ENCODE data around the gene ROBO1. TPM values are rescaled to one million over a fixed set of nuclear protein-coding genes. Genes with fewer than 3 reads are reported as not detected.

Gene ROBO1
- total RNA-seq, 2 donors from 2014 or later, result 3.0 to 6.7 TPM

DNA sequence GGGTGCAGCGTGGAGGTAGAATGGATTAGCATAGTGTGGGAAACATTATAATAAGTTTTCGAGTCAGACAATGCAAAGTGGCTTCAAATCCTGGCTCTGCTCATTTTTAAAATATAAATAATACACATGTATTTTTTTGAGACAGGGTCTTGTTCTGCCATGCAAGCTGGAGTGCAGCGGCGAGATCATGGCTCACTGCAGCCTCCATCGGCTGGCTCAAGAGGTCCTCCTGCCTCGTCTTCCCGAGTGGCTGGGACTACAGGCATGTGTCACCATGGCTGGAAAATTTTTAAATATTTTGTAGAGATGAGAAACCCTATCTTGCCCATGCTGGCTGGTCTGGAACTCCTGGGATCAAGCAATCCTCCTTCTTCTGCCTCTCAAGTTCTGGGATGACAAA is 194.9 kb downstream of the ROBO1 start:
- DNase-seq (no peak), ATAC-seq (replicated peaks in 1 of 2) (no peak)
- Mint-ChIP-seq H3K27ac (no peak overlapping the region), H3K4me1 (ENCODE audit: low read depth) (no peaks in the 10 kb centered on the region), H3K4me3 (no peak overlapping the region), H3K9me3 (peaks cover under 1 to 2% of the 10 kb centered on the region in 2 donors), H3K36me3 (ENCODE audit: insufficient read depth in 2 of 2) (no peaks in the 10 kb centered on the region), H3K27me3 (ENCODE audit: low read depth) (no peaks in the 10 kb centered on the region)

DNA sequence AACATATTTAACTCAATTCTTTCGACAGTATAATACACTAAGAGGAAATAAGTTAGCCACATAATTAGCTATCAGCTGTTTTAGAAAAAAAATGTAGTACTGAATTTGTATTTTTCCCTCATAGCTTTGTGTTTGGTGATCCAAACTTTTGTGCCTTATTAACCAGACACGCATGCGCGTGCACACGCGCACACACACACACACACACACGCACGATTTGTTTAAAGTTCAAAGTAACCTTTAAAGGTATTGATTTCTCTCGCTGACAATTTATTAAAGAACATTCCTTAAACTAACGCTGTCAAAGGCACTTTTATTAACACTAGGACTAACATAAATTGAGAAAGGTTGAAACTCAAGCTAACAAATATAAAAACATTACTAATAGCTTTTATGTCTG is 198.9 kb downstream of the ROBO1 start:
- no peaks in the 10 kb centered on the region for H3K27me3 Mint-ChIP-seq (ENCODE audit: low read depth)
- H3K4me3 Mint-ChIP-seq, result no peak overlapping the region
- H3K9me3 Mint-ChIP-seq, result peaks cover 2 to 4% of the 10 kb centered on the region in 2 donors
- DNase-seq (no peak), ATAC-seq (replicated peaks in 1 of 2) (no peak)
- H3K27ac Mint-ChIP-seq, result no peak overlapping the region
- H3K4me1 Mint-ChIP-seq (ENCODE audit: low read depth), result no peaks in the 10 kb centered on the region
- H3K36me3 Mint-ChIP-seq (ENCODE audit: insufficient read depth in 2 of 2), result no peaks in the 10 kb centered on the region

DNA sequence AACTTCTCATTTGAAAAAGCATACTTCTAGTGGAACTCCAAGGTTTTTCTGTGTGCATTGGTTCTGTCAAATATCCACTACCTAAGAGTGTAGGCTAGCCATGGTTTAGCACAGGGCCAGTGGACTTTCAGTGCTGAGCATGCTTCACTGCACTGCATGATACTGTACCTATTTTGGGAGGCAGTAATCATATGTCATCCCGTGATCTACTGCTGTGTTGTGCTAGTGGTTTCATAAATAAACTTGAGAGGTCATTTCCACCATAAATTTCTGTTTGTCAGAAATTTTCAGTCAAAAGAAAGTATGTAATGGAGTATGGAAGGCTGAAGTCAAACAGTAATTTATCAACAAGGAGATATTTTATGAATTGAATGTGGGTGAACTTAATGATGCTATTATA is 203.6 kb downstream of the ROBO1 start:
- ATAC-seq (replicated peaks in 1 of 2) (no peak), DNase-seq (no peak)
- no peaks in the 10 kb centered on the region for H3K27me3 Mint-ChIP-seq (ENCODE audit: low read depth)
- no peak overlapping the region for H3K27ac Mint-ChIP-seq
- no peaks in the 10 kb centered on the region for H3K4me1 Mint-ChIP-seq (ENCODE audit: low read depth)
- no peaks in the 10 kb centered on the region for H3K36me3 Mint-ChIP-seq (ENCODE audit: insufficient read depth in 2 of 2)
- H3K4me3 Mint-ChIP-seq, result no peak overlapping the region
- H3K9me3 Mint-ChIP-seq, result peaks cover 2 to 4% of the 10 kb centered on the region in 2 donors

DNA sequence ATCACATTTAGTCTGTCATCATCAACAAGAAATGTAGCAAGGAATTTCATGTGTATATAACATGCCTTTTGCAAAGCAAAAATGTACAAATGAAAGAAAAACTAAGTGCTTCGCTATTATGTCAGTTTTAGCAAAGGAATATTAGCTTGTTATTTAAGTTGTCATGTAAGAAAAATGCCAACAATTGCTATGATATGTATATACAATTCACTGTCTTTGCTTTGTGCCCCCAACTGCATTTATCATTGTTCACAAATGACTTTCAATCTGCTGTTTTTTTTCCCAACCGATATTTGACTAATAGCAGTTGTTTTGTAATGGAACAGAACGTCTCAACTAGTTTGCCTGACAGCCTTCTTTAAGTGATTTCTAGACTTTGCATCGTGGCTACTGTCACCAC is 207.1 kb downstream of the ROBO1 start:
- no peak for ATAC-seq (replicated peaks in 1 of 2)
- H3K27ac Mint-ChIP-seq, result no peak overlapping the region
- peaks cover 3 to 4% of the 10 kb centered on the region in 2 donors for H3K9me3 Mint-ChIP-seq

DNA sequence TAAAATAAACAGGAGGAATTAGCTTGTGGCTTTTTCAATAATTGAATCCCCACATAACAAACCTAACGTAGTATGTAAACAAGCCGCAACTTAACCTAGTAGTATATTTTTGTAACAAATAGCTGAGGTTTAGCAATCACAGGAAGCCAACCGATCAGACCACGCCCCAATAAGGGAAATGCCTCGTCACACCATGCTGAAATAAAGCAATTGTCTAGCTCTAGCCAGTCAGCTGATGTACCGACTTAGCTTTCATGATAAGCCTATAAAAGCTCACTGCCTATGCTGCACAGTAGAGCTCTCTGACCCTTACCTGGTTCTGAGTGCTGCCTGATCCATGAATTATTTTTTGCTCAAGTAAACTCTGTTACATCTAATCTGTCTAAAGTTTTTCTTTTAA is 208.9 kb downstream of the ROBO1 start:
- Mint-ChIP-seq H3K4me3 (no peak overlapping the region), H3K27me3 (ENCODE audit: low read depth) (no peaks in the 10 kb centered on the region), H3K27ac (no peak overlapping the region), H3K4me1 (ENCODE audit: low read depth) (no peaks in the 10 kb centered on the region), H3K36me3 (ENCODE audit: insufficient read depth in 2 of 2) (peaks cover 0 to 1% of the 10 kb centered on the region in 2 donors), H3K9me3 (peaks cover 0 to 2% of the 10 kb centered on the region in 2 donors)
- no peak for DNase-seq
- no peak for ATAC-seq (replicated peaks in 1 of 2)

More for the DNA sequence above, 207.1 kb downstream of the ROBO1 start:
- Mint-ChIP-seq H3K27me3 (ENCODE audit: low read depth) (no peaks in the 10 kb centered on the region), H3K4me3 (no peak overlapping the region), H3K4me1 (ENCODE audit: low read depth) (no peaks in the 10 kb centered on the region), H3K36me3 (ENCODE audit: insufficient read depth in 2 of 2) (peaks cover 0 to 1% of the 10 kb centered on the region in 2 donors)
- DNase-seq, result no peak

DNA sequence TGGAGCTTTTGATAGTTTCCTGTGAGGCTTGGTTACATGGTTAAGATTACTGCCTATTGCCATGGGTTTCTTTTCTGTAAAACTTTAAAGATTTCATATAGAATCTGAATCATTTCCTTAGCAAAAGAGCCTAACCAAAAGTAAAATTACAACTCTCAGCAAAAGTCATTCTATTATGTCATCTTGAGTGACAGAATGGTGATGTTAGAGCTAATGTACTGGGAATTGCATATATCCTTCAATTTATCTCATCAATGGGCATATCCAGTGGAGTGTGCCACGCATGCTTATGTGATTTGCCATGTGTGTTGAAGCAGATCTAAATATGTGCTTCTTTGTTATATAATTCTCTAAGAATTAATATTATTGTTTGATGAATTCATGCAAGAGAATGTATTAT is 212.1 kb downstream of the ROBO1 start:
- Mint-ChIP-seq H3K36me3 (ENCODE audit: insufficient read depth in 2 of 2) (peaks cover 0 to 1% of the 10 kb centered on the region in 2 donors), H3K4me1 (ENCODE audit: low read depth) (no peaks in the 10 kb centered on the region), H3K9me3 (peaks cover 0 to 4% of the 10 kb centered on the region in 2 donors), H3K4me3 (no peak overlapping the region), H3K27ac (no peak overlapping the region), H3K27me3 (ENCODE audit: low read depth) (no peaks in the 10 kb centered on the region)
- ATAC-seq (replicated peaks in 1 of 2) (no peak), DNase-seq (no peak)

DNA sequence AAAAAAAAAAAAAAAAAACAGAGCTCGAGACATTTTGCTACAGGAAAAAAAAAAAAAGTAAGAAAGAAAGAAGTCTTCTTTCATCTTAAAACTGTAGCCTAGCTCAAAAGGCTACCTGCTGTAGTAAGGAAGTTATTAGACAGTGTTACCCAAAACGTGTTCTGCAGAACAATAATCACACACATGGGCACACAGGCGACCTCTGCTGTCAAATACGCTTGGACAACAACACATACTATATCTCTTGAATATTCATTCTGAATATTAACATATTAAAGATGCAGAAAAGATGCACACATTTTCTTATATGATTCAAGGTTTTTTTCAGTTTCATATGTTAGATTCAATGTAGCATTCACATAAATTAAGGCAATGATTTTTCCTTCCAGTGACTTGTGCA is 215.8 kb downstream of the ROBO1 start:
- Mint-ChIP-seq H3K4me3 (no peak overlapping the region), H3K4me1 (ENCODE audit: low read depth) (no peaks in the 10 kb centered on the region), H3K9me3 (peaks cover 0 to 2% of the 10 kb centered on the region in 2 donors), H3K27ac (no peak overlapping the region), H3K27me3 (ENCODE audit: low read depth) (no peaks in the 10 kb centered on the region), H3K36me3 (ENCODE audit: insufficient read depth in 2 of 2) (no peaks in the 10 kb centered on the region)
- ATAC-seq (replicated peaks in 1 of 2) (no peak), DNase-seq (no peak)

DNA sequence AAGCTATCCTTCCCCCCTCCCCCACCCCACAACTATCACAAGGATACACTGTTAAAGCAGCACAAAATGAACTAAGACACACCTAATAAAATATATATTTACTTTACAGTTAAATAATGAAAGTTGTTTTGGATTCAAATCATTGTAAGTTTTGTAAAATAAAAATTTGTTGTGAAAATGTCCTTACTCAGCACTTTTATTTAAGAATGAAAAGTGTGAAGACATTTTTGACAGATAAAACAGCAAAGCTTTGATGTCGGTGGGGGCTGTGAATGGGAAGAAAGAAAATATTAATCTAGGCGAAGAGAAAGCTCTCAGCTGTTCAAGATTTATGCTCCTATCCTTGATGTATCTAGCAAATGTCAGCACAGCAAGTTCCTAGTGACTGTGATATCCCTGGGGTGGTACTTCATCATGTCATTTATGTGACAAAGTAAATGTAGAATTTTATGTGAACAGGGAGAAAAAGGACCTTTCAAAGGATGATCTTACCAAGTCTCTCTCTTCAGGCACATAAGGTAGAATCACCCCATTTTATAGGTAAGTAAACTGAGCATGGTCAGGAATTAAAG is 216.4 kb downstream of the ROBO1 start:
- ATAC-seq (replicated peaks in 1 of 2) (no peak), DNase-seq (no peak)
- no peaks in the 10 kb centered on the region for H3K36me3 Mint-ChIP-seq (ENCODE audit: insufficient read depth in 2 of 2)
- no peak overlapping the region for H3K27ac Mint-ChIP-seq
- H3K27me3 Mint-ChIP-seq (ENCODE audit: low read depth), result no peaks in the 10 kb centered on the region
- H3K4me3 Mint-ChIP-seq, result no peak overlapping the region
- H3K4me1 Mint-ChIP-seq (ENCODE audit: low read depth), result no peaks in the 10 kb centered on the region
- peaks cover 0 to 2% of the 10 kb centered on the region in 2 donors for H3K9me3 Mint-ChIP-seq

DNA sequence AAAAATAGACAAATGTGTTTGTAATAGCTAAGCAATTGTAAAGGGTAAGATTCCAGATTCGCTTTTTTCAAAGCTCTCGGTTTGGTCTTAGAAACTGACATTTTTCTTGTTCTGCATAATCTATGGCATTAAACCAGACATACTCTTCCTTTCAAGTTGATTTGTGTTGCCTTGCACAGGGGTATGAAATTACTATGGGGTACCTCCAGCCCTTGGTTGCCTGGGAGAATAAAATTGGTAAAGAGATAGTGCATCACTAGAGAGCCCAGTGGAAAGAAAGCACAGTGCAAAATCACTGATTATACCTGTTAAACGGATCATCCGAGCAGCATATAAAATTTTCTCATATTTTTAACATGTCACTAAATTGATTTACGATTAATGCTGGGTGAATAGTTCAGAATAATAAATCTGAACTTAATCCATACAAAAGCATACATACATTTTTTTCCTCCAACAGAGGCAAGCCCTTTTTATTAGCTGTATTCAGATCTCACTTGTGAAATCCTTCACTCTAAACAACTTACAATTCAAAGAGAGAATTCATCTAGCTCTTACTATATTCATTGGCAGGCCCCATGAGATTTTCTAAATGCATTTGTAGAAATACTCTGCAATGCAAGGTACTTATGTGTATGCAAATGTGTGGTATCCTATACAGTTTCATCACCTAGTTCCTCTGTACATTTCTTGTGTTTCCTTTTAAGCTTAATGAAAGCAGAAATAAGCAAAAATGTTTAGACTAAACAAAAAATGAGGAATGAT is 224.4 kb downstream of the ROBO1 start:
- DNase-seq (no peak), ATAC-seq (replicated peaks in 1 of 2) (no peak)
- H3K4me3 Mint-ChIP-seq, result no peak overlapping the region
- peaks cover 0 to 1% of the 10 kb centered on the region in 2 donors for H3K9me3 Mint-ChIP-seq
- no peaks in the 10 kb centered on the region for H3K27me3 Mint-ChIP-seq (ENCODE audit: low read depth)
- H3K27ac Mint-ChIP-seq, result no peak overlapping the region
- no peaks in the 10 kb centered on the region for H3K4me1 Mint-ChIP-seq (ENCODE audit: low read depth)
- no peaks in the 10 kb centered on the region for H3K36me3 Mint-ChIP-seq (ENCODE audit: insufficient read depth in 2 of 2)

DNA sequence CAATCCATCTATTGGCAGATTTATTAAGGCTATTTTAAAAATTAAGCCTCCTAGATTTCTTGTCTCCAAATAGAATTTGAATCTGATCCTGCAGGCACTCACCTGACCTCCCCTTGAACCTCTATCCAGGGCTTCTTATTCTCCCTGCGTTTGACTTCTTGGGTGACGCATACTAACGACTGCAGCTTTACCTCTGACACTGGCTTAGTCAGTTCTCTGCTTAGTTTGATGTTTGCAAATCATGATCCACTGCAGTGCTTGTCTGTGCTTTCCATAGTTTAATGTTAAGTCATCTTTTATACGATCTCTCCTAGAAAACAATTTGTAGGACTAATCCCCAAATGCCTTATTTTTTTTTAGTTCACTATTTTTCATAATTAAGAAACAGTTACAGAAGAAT is 233.1 kb downstream of the ROBO1 start:
- H3K9me3 Mint-ChIP-seq, result peaks cover 6 to 8% of the 10 kb centered on the region in 2 donors
- no peaks in the 10 kb centered on the region for H3K4me1 Mint-ChIP-seq (ENCODE audit: low read depth)
- no peak overlapping the region for H3K27ac Mint-ChIP-seq
- H3K36me3 Mint-ChIP-seq (ENCODE audit: insufficient read depth in 2 of 2), result no peaks in the 10 kb centered on the region
- DNase-seq (no peak), ATAC-seq (replicated peaks in 1 of 2) (no peak)
- no peaks in the 10 kb centered on the region for H3K27me3 Mint-ChIP-seq (ENCODE audit: low read depth)
- H3K4me3 Mint-ChIP-seq, result no peak overlapping the region

DNA sequence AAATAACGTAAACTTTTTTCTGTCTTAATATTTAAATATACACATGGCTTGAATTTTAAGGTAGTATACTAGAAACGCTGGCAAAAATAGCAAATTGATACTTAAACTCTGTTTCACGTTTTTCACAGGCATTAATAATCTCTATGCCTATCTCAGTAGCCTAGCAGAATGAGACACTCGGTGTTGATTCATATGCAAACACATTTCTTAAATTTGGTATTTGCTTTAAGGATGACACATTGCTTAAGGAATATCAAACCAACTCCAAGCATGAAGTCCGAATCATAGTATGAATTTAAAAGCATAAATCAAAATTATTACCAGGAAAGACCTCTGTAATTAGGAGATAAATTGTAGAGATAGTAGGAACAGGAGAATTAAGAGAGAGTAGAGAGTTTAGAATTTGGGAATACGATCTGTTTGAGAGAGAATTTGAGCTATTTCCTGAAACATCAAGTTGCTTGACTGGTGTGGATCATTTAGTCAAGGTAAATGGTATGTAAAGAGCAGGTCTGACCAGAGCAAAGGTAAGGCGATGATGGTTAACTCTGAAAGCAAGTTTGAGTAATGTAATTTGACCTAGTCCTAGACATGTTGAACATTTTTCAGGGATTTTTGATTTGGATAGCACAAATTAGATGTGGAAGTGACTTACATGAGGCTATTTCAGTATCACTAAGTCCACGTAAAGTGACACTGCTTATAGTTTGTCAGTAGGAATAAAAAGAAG is 236.1 kb downstream of the ROBO1 start:
- no peak for DNase-seq
- Mint-ChIP-seq H3K4me3 (no peak overlapping the region), H3K9me3 (peaks cover 6 to 10% of the 10 kb centered on the region in 2 donors), H3K4me1 (ENCODE audit: low read depth) (no peaks in the 10 kb centered on the region), H3K27me3 (ENCODE audit: low read depth) (no peaks in the 10 kb centered on the region), H3K36me3 (ENCODE audit: insufficient read depth in 2 of 2) (no peaks in the 10 kb centered on the region), H3K27ac (no peak overlapping the region)
- no peak for ATAC-seq (replicated peaks in 1 of 2)

DNA sequence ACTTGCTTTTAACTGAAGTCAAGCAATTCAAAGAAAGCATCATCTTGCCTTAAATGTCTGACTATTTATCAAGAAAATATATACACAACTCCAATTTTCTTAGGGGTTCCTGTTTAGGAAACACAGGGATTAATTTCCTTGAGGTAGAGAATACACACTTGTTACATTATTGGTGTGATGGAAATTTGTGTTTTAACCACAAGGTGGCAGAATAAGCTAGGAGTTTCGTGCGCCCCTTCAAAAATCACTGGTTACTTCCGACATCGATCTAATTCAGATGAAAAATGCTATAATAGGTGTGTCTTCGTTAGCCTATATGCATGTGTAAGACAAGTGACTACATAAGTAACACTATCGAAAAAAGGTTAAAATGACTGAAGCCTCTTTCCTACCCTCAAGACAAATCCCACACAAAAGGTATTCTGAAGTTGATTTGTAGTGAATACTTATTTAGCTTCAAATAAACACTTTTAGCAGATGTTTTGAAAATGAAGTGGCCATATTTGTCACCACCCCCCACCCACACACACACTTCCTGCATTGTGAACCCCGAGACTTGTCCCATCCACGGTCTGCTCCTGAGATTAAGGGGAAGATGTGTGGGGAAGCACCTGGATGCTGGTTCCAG is 246.5 kb downstream of the ROBO1 start:
- ATAC-seq (replicated peaks in 1 of 2), result no peak
- Mint-ChIP-seq H3K4me1 (ENCODE audit: low read depth) (no peaks in the 10 kb centered on the region), H3K36me3 (ENCODE audit: insufficient read depth in 2 of 2) (no peaks in the 10 kb centered on the region), H3K27ac (no peak overlapping the region), H3K9me3 (peaks cover under 1 to 5% of the 10 kb centered on the region in 2 donors), H3K27me3 (ENCODE audit: low read depth) (no peaks in the 10 kb centered on the region), H3K4me3 (no peak overlapping the region)
- DNase-seq, result no peak

DNA sequence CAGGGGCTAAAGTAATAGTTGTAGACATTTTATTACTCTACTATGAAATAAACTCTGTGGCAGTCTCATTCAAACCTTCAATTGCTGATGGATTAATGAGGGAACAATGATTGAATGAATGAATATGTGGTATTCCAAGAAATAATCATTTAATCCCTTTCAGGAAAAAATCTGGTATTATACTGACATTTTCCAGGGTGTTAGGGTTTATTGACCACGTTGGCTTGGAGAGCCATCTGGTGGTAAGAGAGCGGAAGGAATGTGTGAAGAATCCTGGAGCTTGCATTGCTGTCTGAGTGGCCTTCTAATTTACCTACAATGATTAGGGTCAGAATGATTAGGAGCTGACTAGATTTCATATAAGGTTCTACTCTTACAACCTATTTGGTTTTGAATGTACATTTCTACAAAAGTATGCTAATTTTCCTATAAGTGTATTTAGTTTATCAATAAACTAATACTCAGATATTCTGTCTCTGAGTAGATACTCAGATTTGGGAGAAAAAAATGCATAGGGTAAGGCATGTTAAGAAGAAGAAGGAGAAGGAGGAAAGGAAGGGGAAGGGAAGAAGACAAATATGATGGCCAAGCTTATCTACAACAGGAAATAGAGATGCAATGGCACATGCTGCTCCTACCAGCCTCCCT is 249.9 kb downstream of the ROBO1 start:
- no peaks in the 10 kb centered on the region for H3K36me3 Mint-ChIP-seq (ENCODE audit: insufficient read depth in 2 of 2)
- no peak for ATAC-seq (replicated peaks in 1 of 2)
- no peaks in the 10 kb centered on the region for H3K4me1 Mint-ChIP-seq (ENCODE audit: low read depth)
- no peak for DNase-seq
- peaks cover 2 to 5% of the 10 kb centered on the region in 2 donors for H3K9me3 Mint-ChIP-seq
- H3K27me3 Mint-ChIP-seq (ENCODE audit: low read depth), result no peaks in the 10 kb centered on the region
- no peak overlapping the region for H3K27ac Mint-ChIP-seq
- H3K4me3 Mint-ChIP-seq, result no peak overlapping the region

All from activated T-cell treated with anti-CD3 and anti-CD28 coated beads, Interleukin-2, amount 50 U/mL, for 72 hours (primary cell).